Stomach (tissue), 9 donors: Measurements from ENCODE around the gene PFKFB3. TPM values are rescaled to one million over a fixed set of nuclear protein-coding genes. Genes with fewer than 3 reads are reported as not detected.

Source experiments
- DNase-seq, 2 donors: peaks; one replicate each; pipeline versions ENCODE4 v3.0.0 to v3.0.0-alpha.2; 2013 to 2019
- H3K27ac ChIP-seq, 5 donors: fragments of 200-600 bp in 4 of 5; sonication (generic) in 4 of 5; one replicate each; pipeline ENCODE4 v1.5.1; 2013 to 2019; ENCODE audit warnings: mild to moderate bottlenecking in 1 of 5, moderate library complexity in 1 of 5
- H3K27me3 ChIP-seq, 3 donors: fragments of 200-600 bp; sonication (generic); one replicate each; pipeline ENCODE4 v1.5.1; 2017 to 2019; ENCODE audit warnings: mixed run types in 1 of 3
- H3K36me3 ChIP-seq, 4 donors: fragments of 200-600 bp; sonication (generic); 1 replicate in 3 of 4; 2 replicates in 1 of 4; pipeline ENCODE4 v1.5.1; 2016 to 2019
- H3K4me1 ChIP-seq, 4 donors: fragments of 200-600 bp; sonication (generic); one replicate each; pipeline ENCODE4 v1.5.1; 2016 to 2019
- H3K4me3 ChIP-seq, 4 donors: fragments of 200-600 bp; sonication (generic) in 3 of 4; one replicate each; pipeline ENCODE4 v1.5.1; 2016 to 2019; ENCODE audit warnings: mild to moderate bottlenecking in 1 of 4
- H3K9me3 ChIP-seq, 4 donors: fragments of 200-600 bp; sonication (generic); one replicate each; pipeline ENCODE4 v1.5.1; 2016 to 2019
- CTCF ChIP-seq, 7 experiments: fragments of 450-650 bp in 4 of 7; fragments of 200-600 bp in 3 of 7; sonication (generic) in 3 of 7; IDR thresholded peaks; one replicate each; pipeline ENCODE4 v1.5.1; 2016 to 2019; ENCODE audit warnings: antibody characterized with exemption in 7 of 7, control low read depth in 2 of 7, mild to moderate bottlenecking in 1 of 7
- EP300 ChIP-seq: sonication (generic); formaldehyde crosslinking; IDR thresholded peaks from one replicate; pipeline ENCODE4 v1.6.1; 2017; ENCODE audit warnings: antibody characterized with exemption
- POLR2A ChIP-seq, 4 donors: fragments of 450-650 bp; IDR thresholded peaks; one replicate each; pipeline ENCODE4 v1.6.1; 2016; ENCODE audit warnings: antibody characterized with exemption in 4 of 4, control low read depth in 2 of 4, mild to moderate bottlenecking in 1 of 4, moderate library complexity in 1 of 4
- POLR2AphosphoS5 ChIP-seq, 3 donors: sonication (generic); formaldehyde crosslinking; IDR thresholded peaks; one replicate each; pipeline ENCODE4 v1.6.1; 2016; ENCODE audit warnings: antibody characterized with exemption in 3 of 3
- WGBS, 5 donors: extraction: QIAGEN DNeasy Blood & Tissue Kit in 3 of 5; methylation state at CpG; one replicate each; pipeline versions ENCODE4 v1.1.5 to v1.1.7; 2013 to 2018; 5-methylcytosine and 5-hydroxymethylcytosine counted together
- intact Hi-C: fragments of 100-400 bp; cut with DNase I; formaldehyde crosslinking; loops from one replicate; pipeline ENCODE4 v1.15.1; 2023; ENCODE audit warnings: low total_unique reads
- polyA plus RNA-seq, 3 donors: library from polyadenylated mRNA; stranded (reverse); fragments of 200-250 nt; gene quantifications; one replicate each; pipeline ENCODE4 v1.2.3, GENCODE V29; 2013
- total RNA-seq, 5 donors: library from RNA; depleted of rRNA; stranded (reverse); fragments of >200 nt; gene quantifications; one replicate each; pipeline versions ENCODE4 v1.1.0 to v1.2.3, GENCODE V29; 2014 to 2016
- donor health status: healthy with polysubstance abuse.
- donor health status: Bipolar disorder and iron deficiency.
- donor health status: healthy.

PFKFB3 gene
- total and polyA plus RNA-seq, 8 donors: 17.7 to 199 (median 38.0) TPM

GRCh38 chr10:6168084-6168483 is 34.6 kb upstream of the PFKFB3 start:
- Histone ChIP-seq H3K4me1 (peaks cover 34 to 88% (median 69%) of the 10 kb centered on the region in 4 donors), H3K27ac (peak overlapping the region in 1 of 5 donors; percentile 7)
- intact Hi-C loops: no loop called here

DNA sequence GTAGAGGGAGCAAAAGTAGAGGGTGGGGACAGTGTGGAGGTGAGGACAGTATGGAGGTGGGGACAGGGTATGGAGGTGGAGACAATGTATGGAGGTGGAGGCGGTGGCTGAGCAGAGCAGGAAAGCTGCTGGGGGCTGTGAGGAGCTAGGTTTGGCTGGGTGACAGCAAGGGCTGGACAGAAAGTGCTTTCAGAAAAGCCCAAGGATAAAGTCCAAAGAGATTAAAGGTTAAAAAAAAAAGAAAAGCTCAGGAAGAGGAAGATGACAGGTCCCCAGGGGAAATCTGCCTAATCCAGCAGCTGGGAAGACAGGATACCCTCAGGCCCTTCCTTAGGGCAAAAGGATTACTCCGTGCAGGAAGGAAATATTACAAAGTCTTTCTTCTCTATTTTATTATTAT is 32.1 kb upstream of the PFKFB3 start:
- H3K4me1 ChIP-seq: peaks cover 23 to 88% (median 72%) of the 10 kb centered on the region in 4 donors
- peak in 1 of 2 donors; percentile 42 for DNase-seq
- H3K27ac ChIP-seq: peak overlapping the region in 3 of 5 donors; percentile 13 to 82 (median 73)
- no peak overlapping the region for H3K4me3 ChIP-seq
- intact Hi-C loops: no loop called here
- H3K9me3 ChIP-seq: no peaks in the 10 kb centered on the region
- TF ChIP-seq POLR2AphosphoS5 (IDR thresholded peaks at IDR 0.05) (no peak), EP300 (no peak), POLR2A (IDR thresholded peaks at IDR 0.05) (no peak), CTCF (IDR thresholded peaks at IDR 0.05) (no peak)
- no peaks in the 10 kb centered on the region for H3K27me3 ChIP-seq
- WGBS, 5 donors: 51 to 81% (median 66%) methylated on average over 2 of the region's 2 CpGs
- H3K36me3 ChIP-seq: peaks cover 0 to 13% (median 5%) of the 10 kb centered on the region in 4 donors

More at GRCh38 chr10:6168084-6168483, 34.6 kb upstream of the PFKFB3 start:
- Histone ChIP-seq H3K27me3 (no peaks in the 10 kb centered on the region), H3K4me3 (no peak overlapping the region), H3K36me3 (peaks cover 0 to 13% (median 5%) of the 10 kb centered on the region in 4 donors), H3K9me3 (no peaks in the 10 kb centered on the region)
- WGBS, 5 donors: 70 to 100% (median 78%) methylated on average over 2 to 3 of the region's 3 CpGs
- no peak for TF ChIP-seq CTCF (IDR thresholded peaks at IDR 0.05)
- TF ChIP-seq EP300: no peak
- TF ChIP-seq POLR2A (IDR thresholded peaks at IDR 0.05): no peak
- no peak for TF ChIP-seq POLR2AphosphoS5 (IDR thresholded peaks at IDR 0.05)
- DNase-seq: no peak

GRCh38 chr10:6171881-6172695 is 30.6 kb upstream of the PFKFB3 start:
- Histone ChIP-seq H3K4me1 (peaks cover 20 to 91% (median 78%) of the 10 kb centered on the region in 4 donors), H3K27ac (peak overlapping the region in 4 of 5 donors; percentile 39 to 82 (median 60)), H3K27me3 (no peaks in the 10 kb centered on the region), H3K9me3 (no peaks in the 10 kb centered on the region), H3K36me3 (peaks cover 0 to 3% (median 1%) of the 10 kb centered on the region in 4 donors), H3K4me3 (peak overlapping the region in 1 of 4 donors; percentile 10)
- WGBS, 5 donors: 66 to 74% (median 72%) methylated on average over 23 of the region's 23 CpGs
- DNase-seq: peak; percentile 38 to 56
- TF ChIP-seq CTCF (IDR thresholded peaks at IDR 0.05) (no peak), EP300 (peak; percentile 10), POLR2A (IDR thresholded peaks at IDR 0.05) (no peak), POLR2AphosphoS5 (IDR thresholded peaks at IDR 0.05) (peak in 2 of 3 donors; percentile 41 to 61)
- intact Hi-C loops: no loop called here

GRCh38 chr10:6173203-6173602 is 29.5 kb upstream of the PFKFB3 start:
- H3K27ac ChIP-seq: peak overlapping the region in 2 of 5 donors; percentile 73 to 82

More at GRCh38 chr10:6173203-6173602, 29.5 kb upstream of the PFKFB3 start:
- Histone ChIP-seq H3K9me3 (no peaks in the 10 kb centered on the region), H3K4me3 (no peak overlapping the region), H3K4me1 (peaks cover 20 to 95% (median 73%) of the 10 kb centered on the region in 4 donors), H3K36me3 (no peaks in the 10 kb centered on the region), H3K27me3 (no peaks in the 10 kb centered on the region)
- TF ChIP-seq POLR2AphosphoS5 (IDR thresholded peaks at IDR 0.05) (no peak), EP300 (no peak), CTCF (IDR thresholded peaks at IDR 0.05) (no peak), POLR2A (IDR thresholded peaks at IDR 0.05) (no peak)
- peak in 1 of 2 donors; percentile 60 for DNase-seq
- 46 to 69% (median 60%) methylated on average over 8 of the region's 8 CpGs for WGBS, 5 donors
- intact Hi-C loops: no loop called here
